B cell (primary cell): ENCODE results near the gene ESYT3.

ENCODE experiments used
- CTCF ChIP-seq: fragments of 200-600 bp; IDR thresholded peaks from one replicate; pipeline ENCODE4 v1.8.0; 2022; ENCODE audit warnings: antibody characterized with exemption, mild to moderate bottlenecking
- EZH2 ChIP-seq: IDR thresholded peaks from 2 replicates; pipeline ENCODE4 v1.6.1; 2012; ENCODE audit warnings: borderline replicate concordance, low read depth, mild to moderate bottlenecking, moderate library complexity, low read length; ENCODE audit not compliant: insufficient read depth, poor library complexity, severe bottlenecking

GRCh38 chr3:138445654-138446053, 11.2 kb downstream of the ESYT3 start:
- TF ChIP-seq CTCF (no peak), EZH2 (no peak)
